Stimulated activated CD4-positive, alpha-beta T cell treated with anti-CD3 and anti-CD28 coated beads, TNF-alpha, amount 100 ng/mL, for 1 hour (primary cell): Measurements from ENCODE around the gene PCSK5.
"Not testable (repeated sequence)": the region's sequence is repeated elsewhere in the genome, so short reads cannot be mapped to it uniquely, and the experiment has no call there.

Experiments
- DNase-seq, 3 donors: peaks; one replicate each; pipeline ENCODE4 v3.0.0-alpha.2; 2020; ENCODE audit warnings: low read depth in 3 of 3, low spot score in 1 of 3

Gene PCSK5

GRCh38 chr9:76296561-76297310, 406.3 kb downstream of the PCSK5 start:
- DNase-seq = no peak

GRCh38 chr9:76297721-76298239, 407.3 kb downstream of the PCSK5 start:
- DNase-seq = no peak

- no peak for DNase-seq
Observed at GRCh38 chr9:76298521-76299144, 408.2 kb downstream of the PCSK5 start.

- no peak for DNase-seq
Observed at GRCh38 chr9:76302543-76302942, 412.1 kb downstream of the PCSK5 start.

GRCh38 chr9:76302947-76303550, 412.6 kb downstream of the PCSK5 start:
- DNase-seq = no peak

GRCh38 chr9:76307047-76307446, 416.6 kb downstream of the PCSK5 start:
- DNase-seq = not testable (repeated sequence)

- DNase-seq = no peak
Observed at GRCh38 chr9:76310577-76310976, 420.1 kb downstream of the PCSK5 start.

GRCh38 chr9:76310991-76311390, 420.5 kb downstream of the PCSK5 start:
- no peak for DNase-seq

- DNase-seq = no peak
Observed at GRCh38 chr9:76311537-76311936, 421.1 kb downstream of the PCSK5 start.

- no peak for DNase-seq
Observed at GRCh38 chr9:76313771-76314170, 423.3 kb downstream of the PCSK5 start.

- DNase-seq = no peak
Observed at GRCh38 chr9:76314321-76314720, 423.8 kb downstream of the PCSK5 start.

- DNase-seq = no peak
Observed at GRCh38 chr9:76316069-76316468, 425.6 kb downstream of the PCSK5 start.

GRCh38 chr9:76319466-76319865, 429.0 kb downstream of the PCSK5 start:
- DNase-seq = not testable (repeated sequence)

- no peak for DNase-seq
Observed at GRCh38 chr9:76321195-76321828, 430.8 kb downstream of the PCSK5 start.

- no peak for DNase-seq
Observed at GRCh38 chr9:76322810-76323209, 432.3 kb downstream of the PCSK5 start.

GRCh38 chr9:76323490-76323889, 433.0 kb downstream of the PCSK5 start:
- no peak for DNase-seq

GRCh38 chr9:76324030-76324429, 433.6 kb downstream of the PCSK5 start:
- not testable (repeated sequence) for DNase-seq

GRCh38 chr9:76330034-76330433, 439.6 kb downstream of the PCSK5 start:
- DNase-seq = no peak

- DNase-seq = no peak
Observed at GRCh38 chr9:76333388-76333787, 442.9 kb downstream of the PCSK5 start.

- no peak for DNase-seq
Observed at GRCh38 chr9:76333964-76334363, 443.5 kb downstream of the PCSK5 start.

- DNase-seq = no peak
Observed at GRCh38 chr9:76336027-76336426, 445.6 kb downstream of the PCSK5 start.

- DNase-seq = no peak
Observed at GRCh38 chr9:76338418-76338817, 447.9 kb downstream of the PCSK5 start.
